Neural cell (in vitro differentiated cells): ENCODE data around the gene PRKX. TPM values are rescaled to one million over a fixed set of nuclear protein-coding genes. Genes with fewer than 3 reads are reported as not detected.

Experiments
- H2AFZ ChIP-seq: fragments of 200-600, 300-800 bp; sonication (generic), shearing (Covaris generic); 2 replicates; pipeline ENCODE4 v1.6.0; 2014; ENCODE audit warnings: low read depth, mild to moderate bottlenecking, antibody characterized with exemption, low read length, moderate library complexity
- H3F3A ChIP-seq: fragments of 200-600 bp; shearing (Covaris generic); 2 replicates; pipeline ENCODE4 v1.6.1; 2016; ENCODE audit warnings: mild to moderate bottlenecking, moderate library complexity, mixed read lengths, antibody characterized with exemption, low read length; ENCODE audit not compliant: insufficient read depth, poor library complexity, severe bottlenecking
- H3K27ac ChIP-seq: fragments of 200-600, 300-800 bp; sonication (generic), shearing (Covaris generic); 2 replicates; pipeline ENCODE4 v1.5.1; 2014; ENCODE audit warnings: mild to moderate bottlenecking, low read length, moderate library complexity
- H3K27me3 ChIP-seq: fragments of 300-800, 200-600 bp; sonication (generic), shearing (Covaris generic); 2 replicates; pipeline ENCODE4 v1.6.0; 2014; ENCODE audit warnings: mild to moderate bottlenecking, low read depth, low read length, moderate library complexity; ENCODE audit not compliant: insufficient read depth
- H3K36me3 ChIP-seq: fragments of 300-800, 200-600 bp; sonication (generic), shearing (Covaris generic); 2 replicates; pipeline ENCODE4 v1.5.1; 2014; ENCODE audit warnings: mild to moderate bottlenecking, antibody characterized with exemption, low read length, moderate library complexity; ENCODE audit not compliant: insufficient read depth
- H3K4me2 ChIP-seq: fragments of 300-800, 200-600 bp; sonication (generic), shearing (Covaris generic); 2 replicates; pipeline ENCODE4 v1.6.0; 2014; ENCODE audit warnings: mild to moderate bottlenecking, low read length
- H3K4me3 ChIP-seq: fragments of 300-800, 200-600 bp; sonication (generic), shearing (Covaris generic); 2 replicates; pipeline ENCODE4 v1.5.1; 2014; ENCODE audit warnings: mild to moderate bottlenecking, low read length, moderate library complexity
- H3K79me2 ChIP-seq: fragments of 200-600 bp; shearing (Covaris generic); replicated peaks from 2 replicates; pipeline ENCODE4 v1.6.0; 2014; ENCODE audit warnings: mild to moderate bottlenecking, low read length, moderate library complexity; ENCODE audit not compliant: insufficient read depth
- H3K9ac ChIP-seq: fragments of 300-800, 200-600 bp; sonication (generic), shearing (Covaris generic); 2 replicates; pipeline ENCODE4 v1.6.1; 2016; ENCODE audit warnings: mild to moderate bottlenecking, low read length, mixed read lengths
- H3K9me2 ChIP-seq: fragments of 200-600 bp; shearing (Covaris generic); 2 replicates; pipeline ENCODE4 v1.6.1; 2016; ENCODE audit warnings: mild to moderate bottlenecking, low read length, mixed read lengths; ENCODE audit not compliant: insufficient read depth
- H3K9me3 ChIP-seq: fragments of 200-600, 300-800 bp; sonication (generic), shearing (Covaris generic); 2 replicates; pipeline ENCODE4 v1.6.1; 2016; ENCODE audit warnings: mild to moderate bottlenecking, mixed run types, low read length, moderate library complexity, mixed read lengths
- H4K20me1 ChIP-seq: fragments of 200-600 bp; shearing (Covaris generic); 2 replicates; pipeline ENCODE4 v1.6.1; 2016; ENCODE audit warnings: mild to moderate bottlenecking, mixed run types; ENCODE audit not compliant: insufficient read depth
- CTCF ChIP-seq: fragments of 450-650 bp; IDR thresholded peaks from 2 replicates; pipeline ENCODE4 v1.5.1; 2014; ENCODE audit warnings: antibody characterized with exemption, mild to moderate bottlenecking, moderate library complexity; ENCODE audit not compliant: poor library complexity, severe bottlenecking
- EP300 ChIP-seq: fragments of 450-650 bp; conservative IDR thresholded peaks from 2 replicates; pipeline ENCODE4 v1.6.1; 2014; ENCODE audit warnings: antibody characterized with exemption, mild to moderate bottlenecking, moderate library complexity; ENCODE audit not compliant: poor library complexity, severe bottlenecking
- EZH2 ChIP-seq: fragments of 200-600, 300-800 bp; shearing (Covaris generic), sonication (generic); IDR thresholded peaks from 2 replicates; pipeline ENCODE4 v1.6.1; 2014; ENCODE audit warnings: antibody characterized with exemption, low read length, borderline replicate concordance, mild to moderate bottlenecking; ENCODE audit not compliant: insufficient read depth, poor library complexity, severe bottlenecking
- MXI1 ChIP-seq: fragments of 450-650 bp; conservative IDR thresholded peaks from 2 replicates; pipeline ENCODE4 v1.6.1; 2014; ENCODE audit warnings: antibody characterized with exemption, mild to moderate bottlenecking; ENCODE audit not compliant: poor library complexity, severe bottlenecking
- POLR2AphosphoS5 ChIP-seq: IDR thresholded peaks from 2 replicates; pipeline ENCODE4 v1.6.1; 2012
- RAD21 ChIP-seq: fragments of 450-650 bp; conservative IDR thresholded peaks from 2 replicates; pipeline ENCODE4 v1.6.1; 2014; ENCODE audit warnings: antibody characterized with exemption, mild to moderate bottlenecking, moderate library complexity
- REST ChIP-seq: IDR thresholded peaks from 2 replicates; pipeline ENCODE4 v1.6.1; 2012; ENCODE audit warnings: borderline replicate concordance
- SMC3 ChIP-seq: fragments of 450-650 bp; conservative IDR thresholded peaks from 2 replicates; pipeline ENCODE4 v1.6.1; 2014; ENCODE audit warnings: antibody characterized with exemption, mild to moderate bottlenecking, moderate library complexity; ENCODE audit not compliant: poor library complexity
- TAF1 ChIP-seq: IDR thresholded peaks from 2 replicates; pipeline ENCODE4 v1.6.1; 2012; ENCODE audit warnings: low read depth
- polyA plus RNA-seq: library from polyadenylated mRNA; depleted of rRNA; stranded (reverse); fragments of >200 nt; gene quantifications from 2 replicates; pipeline ENCODE4 v1.2.3, GENCODE V29; 2014

PRKX gene
- polyA plus RNA-seq, 1 donor from 2014 or later, result 27.4 TPM

GRCh38 chrX:3636803-3637202 lies 76.6 kb downstream of the PRKX start:
- Histone ChIP-seq H3K9me2 (no peaks in the 10 kb centered on the region), H4K20me1 (no peaks in the 10 kb centered on the region), H3K4me3 (no peak overlapping the region), H3K4me2 (no peak overlapping the region), H3K27me3 (no peaks in the 10 kb centered on the region), H3K9me3 (no peaks in the 10 kb centered on the region), H3F3A (no peaks in the 10 kb centered on the region), H3K79me2 (no peaks in the 10 kb centered on the region), H3K36me3 (no peaks in the 10 kb centered on the region), H3K9ac (no peak overlapping the region), H3K27ac (no peak overlapping the region), H2AFZ (no peak overlapping the region)
- TF ChIP-seq POLR2AphosphoS5 (no peak), TAF1 (no peak), CTCF (no peak), REST (no peak), SMC3 (no peak), MXI1 (no peak), RAD21 (no peak), EP300 (no peak), EZH2 (no peak)

DNA sequence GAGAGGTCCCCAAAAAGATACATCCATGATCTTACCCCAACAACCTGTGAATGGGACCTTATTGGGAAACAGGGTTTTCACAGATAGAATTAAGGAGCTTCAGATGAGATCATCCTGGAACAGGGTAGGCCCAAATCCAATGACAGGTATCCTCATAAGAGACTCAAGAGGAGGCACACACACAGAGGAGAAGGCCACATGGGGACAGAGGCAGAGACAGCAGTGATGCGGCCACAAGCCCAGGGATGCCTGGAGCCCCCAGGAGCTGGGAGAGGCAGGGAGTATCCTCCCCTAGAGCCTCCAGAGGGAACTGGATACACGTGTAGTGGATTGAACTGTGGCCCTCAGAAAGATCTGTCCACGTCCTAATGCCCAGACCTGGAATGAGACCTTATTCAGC lies 82.3 kb downstream of the PRKX start:
- H3K9ac ChIP-seq, result no peak overlapping the region
- no peaks in the 10 kb centered on the region for H3F3A ChIP-seq
- TF ChIP-seq SMC3 (no peak), EZH2 (no peak), REST (no peak), RAD21 (no peak), CTCF (no peak), MXI1 (no peak), POLR2AphosphoS5 (no peak), TAF1 (no peak), EP300 (no peak)
- H3K4me3 ChIP-seq, result no peak overlapping the region
- no peaks in the 10 kb centered on the region for H3K27me3 ChIP-seq
- H4K20me1 ChIP-seq, result no peaks in the 10 kb centered on the region
- no peak overlapping the region for H3K27ac ChIP-seq
- H3K9me3 ChIP-seq, result no peaks in the 10 kb centered on the region
- no peaks in the 10 kb centered on the region for H3K9me2 ChIP-seq
- H3K36me3 ChIP-seq, result no peaks in the 10 kb centered on the region
- H3K4me2 ChIP-seq, result no peak overlapping the region
- H3K79me2 ChIP-seq, result no peaks in the 10 kb centered on the region
- H2AFZ ChIP-seq, result no peak overlapping the region
